IMR-90 (cell line): ENCODE results near the gene TRPC4AP. TPM values are rescaled to one million over a fixed set of nuclear protein-coding genes. Genes with fewer than 3 reads are reported as not detected.

ENCODE experiments used
- ATAC-seq: fragments of 200-7000 bp; cut with Tn5 transposase; 2 replicates; pipeline ENCODE4 v1.9.1; 2020; ENCODE audit warnings: low read depth, mild to moderate bottlenecking, moderate library complexity
- BruUV-seq: library from RNA; stranded (reverse); fragments of 400-500 nt; replicated peaks from 2 replicates; lab custom pipeline; 2021; lab: Mats Ljungman, UMichigan
- CTCF ChIA-PET: fragments of 300-600 bp; formaldehyde crosslinking; extraction: SDS; loops from one replicate; lab custom pipeline; 2021; ENCODE audit warnings: antibody characterized with exemption; lab: Yijun Ruan, JAX
- POLR2A ChIA-PET: fragments of 300-600 bp; sonication (Branson Sonifier 250); formaldehyde crosslinking; loops from one replicate; lab custom pipeline; 2022; ENCODE audit warnings: antibody characterized with exemption; ENCODE audit not compliant: unreplicated experiment; lab: Charles Lee
- DNase-seq: peaks from one replicate; pipeline ENCODE4 v3.0.0; 2013
- H2AFZ ChIP-seq: replicated peaks from 2 replicates; pipeline ENCODE3; 2013; ENCODE audit warnings: low read length, mild to moderate bottlenecking; ENCODE audit not compliant: poor library complexity
- H2AK5ac ChIP-seq: 2 replicates; pipeline ENCODE4 v1.6.1; 2013; ENCODE audit warnings: low read depth, low read length, inconsistent platforms
- H2AK9ac ChIP-seq: replicated peaks from 2 replicates; pipeline ENCODE3; 2013; ENCODE audit warnings: mild to moderate bottlenecking, low read depth, low read length, moderate library complexity; ENCODE audit not compliant: poor library complexity
- H2BK120ac ChIP-seq: 2 replicates; pipeline ENCODE4 v1.6.1; 2013; ENCODE audit warnings: low read depth, low read length, inconsistent platforms
- H2BK15ac ChIP-seq: 3 replicates; pipeline ENCODE4 v1.6.1; 2013; ENCODE audit warnings: low read depth, low read length, inconsistent platforms
- H2BK20ac ChIP-seq: 2 replicates; pipeline ENCODE4 v1.6.1; 2013; ENCODE audit warnings: low read depth, mild to moderate bottlenecking, inconsistent platforms, low read length, moderate library complexity
- H2BK5ac ChIP-seq: 2 replicates; pipeline ENCODE4 v1.6.1; 2013; ENCODE audit warnings: mild to moderate bottlenecking, low read depth, low read length, inconsistent platforms; ENCODE audit not compliant: poor library complexity, severe bottlenecking
- H3K14ac ChIP-seq: replicated peaks from 2 replicates; pipeline ENCODE4 v1.6.1; 2013; ENCODE audit warnings: low read depth, low read length, inconsistent platforms
- H3K18ac ChIP-seq: 2 replicates; pipeline ENCODE4 v1.6.1; 2013; ENCODE audit warnings: low read depth, low read length, control low read depth
- H3K23ac ChIP-seq: 2 replicates; pipeline ENCODE4 v1.6.1; 2013; ENCODE audit warnings: low read depth, low read length, inconsistent platforms
- H3K27ac ChIP-seq: 2 replicates; pipeline ENCODE4 v1.5.1; 2013; ENCODE audit warnings: mild to moderate bottlenecking, control low read depth, low read length; ENCODE audit not compliant: insufficient read depth
- H3K27me3 ChIP-seq: 2 replicates; pipeline ENCODE4 v1.6.1; 2013; ENCODE audit warnings: low read length; ENCODE audit not compliant: control insufficient read depth, insufficient read depth
- H3K36me3 ChIP-seq: 2 replicates; pipeline ENCODE4 v1.6.1; 2013; ENCODE audit warnings: low read length, mixed read lengths; ENCODE audit not compliant: control insufficient read depth, insufficient read depth
- H3K4ac ChIP-seq: 2 replicates; pipeline ENCODE4 v1.6.1; 2013; ENCODE audit warnings: low read depth, low read length, inconsistent platforms
- H3K4me1 ChIP-seq: 2 replicates; pipeline ENCODE4 v1.6.1; 2013; ENCODE audit warnings: low read length, mixed read lengths; ENCODE audit not compliant: control insufficient read depth, insufficient read depth
- H3K4me2 ChIP-seq: 2 replicates; pipeline ENCODE4 v1.6.1; 2013; ENCODE audit warnings: low read depth, mild to moderate bottlenecking, control low read depth, low read length, moderate library complexity
- H3K4me3 ChIP-seq: 2 replicates; pipeline ENCODE4 v1.5.1; 2013; ENCODE audit warnings: low read depth, mild to moderate bottlenecking, control low read depth, low read length, moderate library complexity; ENCODE audit not compliant: insufficient read depth
- H3K56ac ChIP-seq: 2 replicates; pipeline ENCODE4 v1.6.1; 2013; ENCODE audit warnings: low read length, inconsistent platforms; ENCODE audit not compliant: insufficient read depth; ENCODE audit errors: extremely low read depth
- H3K79me1 ChIP-seq, 2 experiments: 2 replicates each; pipeline ENCODE4 v1.6.1; 2013; ENCODE audit warnings: low read length in 2 of 2, inconsistent platforms in 1 of 2, low read depth in 1 of 2
- H3K9ac ChIP-seq: 2 replicates; pipeline ENCODE4 v1.6.1; 2013; ENCODE audit warnings: low read depth, low read length, control low read depth
- H3K9me1 ChIP-seq: 2 replicates; pipeline ENCODE4 v1.6.1; 2013; ENCODE audit warnings: low read length, inconsistent platforms; ENCODE audit not compliant: insufficient read depth
- H3K9me3 ChIP-seq: 2 replicates; pipeline ENCODE4 v1.6.1; 2013; ENCODE audit warnings: low read length; ENCODE audit not compliant: control insufficient read depth, insufficient read depth
- H4K20me1 ChIP-seq: 2 replicates; pipeline ENCODE4 v1.6.1; 2013; ENCODE audit warnings: low read length, inconsistent platforms; ENCODE audit not compliant: insufficient read depth
- H4K5ac ChIP-seq: 2 replicates; pipeline ENCODE4 v1.6.1; 2013; ENCODE audit warnings: mild to moderate bottlenecking, low read depth, low read length, control low read depth
- H4K8ac ChIP-seq, 2 experiments: 2 replicates each; pipeline ENCODE4 v1.6.1; 2013; ENCODE audit warnings: low read depth in 2 of 2, low read length in 2 of 2, control low read depth in 1 of 2, inconsistent platforms in 1 of 2
- H4K91ac ChIP-seq: 2 replicates; pipeline ENCODE4 v1.6.1; 2013; ENCODE audit warnings: low read depth, low read length, inconsistent platforms; ENCODE audit not compliant: insufficient read depth
- CEBPB ChIP-seq: IDR thresholded peaks from 2 replicates; pipeline ENCODE4 v1.6.1; 2012; ENCODE audit warnings: low read depth, low read length, improper control_type of control experiment
- CHD1 ChIP-seq: IDR thresholded peaks from 2 replicates; pipeline ENCODE4 v1.6.1; 2012; ENCODE audit warnings: low read depth, low read length, improper control_type of control experiment
- FOS ChIP-seq: fragments of 150-350 bp; IDR thresholded peaks from 2 replicates; pipeline ENCODE4 v1.6.1; 2016; ENCODE audit warnings: low read depth, low read length
- MAZ ChIP-seq: IDR thresholded peaks from 2 replicates; pipeline ENCODE4 v1.6.1; 2012; ENCODE audit warnings: low read depth, mild to moderate bottlenecking, low read length, improper control_type of control experiment, moderate library complexity, borderline replicate concordance
- NFE2L2 ChIP-seq: fragments of 150-350 bp; IDR thresholded peaks from 2 replicates; pipeline ENCODE4 v1.6.1; 2016; ENCODE audit warnings: low read depth, mild to moderate bottlenecking, low read length
- POLR2A ChIP-seq: IDR thresholded peaks from 2 replicates; pipeline ENCODE4 v1.6.1; 2012; ENCODE audit warnings: mild to moderate bottlenecking, low read depth, low read length
- RAD21 ChIP-seq: IDR thresholded peaks from 2 replicates; pipeline ENCODE4 v1.6.1; 2012; ENCODE audit warnings: low read length, improper control_type of control experiment
- RCOR1 ChIP-seq: IDR thresholded peaks from 2 replicates; pipeline ENCODE4 v1.6.1; 2012; ENCODE audit warnings: mild to moderate bottlenecking, low read length, improper control_type of control experiment; ENCODE audit not compliant: insufficient replicate concordance
- SMC3 ChIP-seq: fragments of 150-350 bp; IDR thresholded peaks from 2 replicates; pipeline ENCODE4 v1.6.1; 2016; ENCODE audit warnings: low read depth, mild to moderate bottlenecking, antibody characterized with exemption, low read length, moderate library complexity
- WGBS, 2 experiments: methylation state at CpG; one replicate each; pipeline versions ENCODE4 v1.1.5 to v1.1.7; 2013; ENCODE audit warnings: missing lambda C conversion rate in 2 of 2; ENCODE audit not compliant: insufficient read length in 1 of 2; ENCODE audit errors: extremely low coverage in 2 of 2; 5-methylcytosine and 5-hydroxymethylcytosine counted together
- dilution Hi-C: fragments of 300-500 bp; cut with HindIII; formaldehyde crosslinking; loops from one replicate; pipeline ENCODE4 v1.14.3; 2018; ENCODE audit warnings: low sequenced_read_pairs; ENCODE audit not compliant: unreplicated experiment
- in situ Hi-C: fragments of 300-500 bp; cut with MboI; formaldehyde crosslinking; loops from 3 replicates; pipeline ENCODE4 v1.14.3; 2019; ENCODE audit warnings: low sequenced_read_pairs, inconsistent platforms, mixed read lengths
- intact Hi-C: fragments of 100-400 bp; cut with micrococcal nuclease; formaldehyde crosslinking; loops from 2 replicates; pipeline ENCODE4 v1.10.0; 2022
- polyA plus RNA-seq, 3 experiments: library from polyadenylated mRNA; depleted of rRNA; stranded (reverse); fragments of >200 nt; gene quantifications; 2 replicates each; pipeline ENCODE4 v1.2.3, GENCODE V29; 2012; ENCODE audit warnings: low replicate concordance in 1 of 3
- total RNA-seq: library from RNA; depleted of rRNA; stranded (reverse); fragments of >200 nt; gene quantifications from 2 replicates; pipeline ENCODE4 v1.2.3, GENCODE V29; 2012
- TF ChIP-seq, protein P1 (sequence below): fragments of 150-350 bp; IDR thresholded peaks from 2 replicates; pipeline ENCODE4 v1.6.1; 2016; ENCODE audit warnings: low read depth, mild to moderate bottlenecking, low read length, moderate library complexity, borderline replicate concordance
- TF ChIP-seq, protein P2 (sequence below): fragments of 150-350 bp; IDR thresholded peaks from 2 replicates; pipeline ENCODE4 v1.6.1; 2017; ENCODE audit warnings: mild to moderate bottlenecking, antibody characterized with exemption, low read length, low read depth
- TF ChIP-seq, protein P3 (sequence below): conservative IDR thresholded peaks from 2 replicates; pipeline ENCODE4 v1.5.1; 2012; ENCODE audit warnings: mild to moderate bottlenecking, low read depth, low read length, improper control_type of control experiment

Gene TRPC4AP
- total and polyA plus RNA-seq, 2 of the 4 experiments (the other 2 are of a cell fraction): 41.0 to 81.0 TPM

DNA sequence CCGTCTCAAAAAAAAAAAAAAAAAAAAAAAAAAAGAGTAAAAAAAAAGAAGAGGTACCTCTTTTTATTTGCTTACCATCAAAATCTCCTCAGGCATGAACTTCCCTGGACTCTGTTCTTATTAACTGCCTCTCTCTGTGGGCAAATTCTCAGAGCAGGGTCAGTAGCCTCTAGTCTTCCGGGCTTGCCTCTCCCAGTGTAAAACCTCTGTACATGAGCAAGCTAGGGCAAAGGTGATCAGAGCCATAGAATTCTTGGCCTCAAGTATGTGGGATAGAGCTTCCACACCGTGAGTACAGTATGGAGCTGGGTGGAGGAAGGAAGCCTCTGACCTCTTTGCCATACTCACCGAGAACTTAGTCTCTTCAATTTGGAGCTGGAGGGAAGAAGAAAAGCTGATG is 58.5 kb downstream of the TRPC4AP start:
- H2AK9ac ChIP-seq: no peak overlapping the region
- H3K36me3 ChIP-seq: peaks cover 39% of the 10 kb centered on the region
- H3K9me1 ChIP-seq: peaks cover 3% of the 10 kb centered on the region
- in situ Hi-C loops (no loop called here), dilution Hi-C loops (no loop called here), intact Hi-C loops (no loop called here)
- no peak overlapping the region for H3K4me3 ChIP-seq
- H2AK5ac ChIP-seq: no peak overlapping the region
- no peak overlapping the region for H4K8ac ChIP-seq
- no peaks in the 10 kb centered on the region; the same call in 1 of the 2 replicates for H3K4me1 ChIP-seq
- no peak overlapping the region for H2BK5ac ChIP-seq
- WGBS, 2 experiments: no CpG with 5 or more reads among the region's 4 CpGs
- H3K14ac ChIP-seq: no peak overlapping the region
- H3K9ac ChIP-seq: no peak overlapping the region
- no peak overlapping the region for H3K23ac ChIP-seq
- no peak overlapping the region for H2BK120ac ChIP-seq
- H3K79me1 ChIP-seq: peaks cover 24 to 45% of the 10 kb centered on the region in 2 experiments
- H3K27ac ChIP-seq: no peak overlapping the region
- ATAC-seq: no peak
- H3K9me3 ChIP-seq: no peaks in the 10 kb centered on the region
- H2BK15ac ChIP-seq: no peak overlapping the region
- no peak overlapping the region for H3K4ac ChIP-seq
- no peak overlapping the region for H4K91ac ChIP-seq
- H4K20me1 ChIP-seq: 0 out of 2 replicates have a peak, but pooled peaks cover 7% of the 10 kb centered on the region
- H2BK20ac ChIP-seq: no peak overlapping the region
- H3K56ac ChIP-seq: no peak overlapping the region
- TF ChIP-seq RCOR1 (no peak), NFE2L2 (no peak), SMC3 (no peak), CHD1 (no peak), MAZ (no peak), FOS (no peak), RAD21 (no peak), POLR2A (no peak), CEBPB (no peak)
- TF ChIP-seq, protein P1, sequence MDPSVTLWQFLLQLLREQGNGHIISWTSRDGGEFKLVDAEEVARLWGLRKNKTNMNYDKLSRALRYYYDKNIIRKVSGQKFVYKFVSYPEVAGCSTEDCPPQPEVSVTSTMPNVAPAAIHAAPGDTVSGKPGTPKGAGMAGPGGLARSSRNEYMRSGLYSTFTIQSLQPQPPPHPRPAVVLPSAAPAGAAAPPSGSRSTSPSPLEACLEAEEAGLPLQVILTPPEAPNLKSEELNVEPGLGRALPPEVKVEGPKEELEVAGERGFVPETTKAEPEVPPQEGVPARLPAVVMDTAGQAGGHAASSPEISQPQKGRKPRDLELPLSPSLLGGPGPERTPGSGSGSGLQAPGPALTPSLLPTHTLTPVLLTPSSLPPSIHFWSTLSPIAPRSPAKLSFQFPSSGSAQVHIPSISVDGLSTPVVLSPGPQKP: no peak
- TF ChIP-seq, protein P2, sequence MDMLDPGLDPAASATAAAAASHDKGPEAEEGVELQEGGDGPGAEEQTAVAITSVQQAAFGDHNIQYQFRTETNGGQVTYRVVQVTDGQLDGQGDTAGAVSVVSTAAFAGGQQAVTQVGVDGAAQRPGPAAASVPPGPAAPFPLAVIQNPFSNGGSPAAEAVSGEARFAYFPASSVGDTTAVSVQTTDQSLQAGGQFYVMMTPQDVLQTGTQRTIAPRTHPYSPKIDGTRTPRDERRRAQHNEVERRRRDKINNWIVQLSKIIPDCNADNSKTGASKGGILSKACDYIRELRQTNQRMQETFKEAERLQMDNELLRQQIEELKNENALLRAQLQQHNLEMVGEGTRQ: no peak
- TF ChIP-seq, protein P3, sequence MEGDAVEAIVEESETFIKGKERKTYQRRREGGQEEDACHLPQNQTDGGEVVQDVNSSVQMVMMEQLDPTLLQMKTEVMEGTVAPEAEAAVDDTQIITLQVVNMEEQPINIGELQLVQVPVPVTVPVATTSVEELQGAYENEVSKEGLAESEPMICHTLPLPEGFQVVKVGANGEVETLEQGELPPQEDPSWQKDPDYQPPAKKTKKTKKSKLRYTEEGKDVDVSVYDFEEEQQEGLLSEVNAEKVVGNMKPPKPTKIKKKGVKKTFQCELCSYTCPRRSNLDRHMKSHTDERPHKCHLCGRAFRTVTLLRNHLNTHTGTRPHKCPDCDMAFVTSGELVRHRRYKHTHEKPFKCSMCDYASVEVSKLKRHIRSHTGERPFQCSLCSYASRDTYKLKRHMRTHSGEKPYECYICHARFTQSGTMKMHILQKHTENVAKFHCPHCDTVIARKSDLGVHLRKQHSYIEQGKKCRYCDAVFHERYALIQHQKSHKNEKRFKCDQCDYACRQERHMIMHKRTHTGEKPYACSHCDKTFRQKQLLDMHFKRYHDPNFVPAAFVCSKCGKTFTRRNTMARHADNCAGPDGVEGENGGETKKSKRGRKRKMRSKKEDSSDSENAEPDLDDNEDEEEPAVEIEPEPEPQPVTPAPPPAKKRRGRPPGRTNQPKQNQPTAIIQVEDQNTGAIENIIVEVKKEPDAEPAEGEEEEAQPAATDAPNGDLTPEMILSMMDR: no peak
- H2AFZ ChIP-seq: no peak overlapping the region
- DNase-seq: no peak
- H3K4me2 ChIP-seq: no peak overlapping the region
- POLR2A ChIA-PET: no interaction called here
- no peak overlapping the region for H4K5ac ChIP-seq
- CTCF ChIA-PET: no interaction called here
- BruUV-seq: no TSS peak
- no peaks in the 10 kb centered on the region for H3K27me3 ChIP-seq
- H3K18ac ChIP-seq: no peak overlapping the region
